Body of pancreas (tissue), 4 donors: Measurements from ENCODE around the gene SLC12A3.

Experiments used
- POLR2A ChIP-seq, 3 donors: fragments of 450-650 bp; IDR thresholded peaks; one replicate each; pipeline ENCODE4 v1.6.1; 2016; ENCODE audit warnings: antibody characterized with exemption in 3 of 3, mild to moderate bottlenecking in 2 of 3
- TF ChIP-seq, protein P1 (sequence below), 7 experiments: fragments of 450-650 bp in 4 of 7; fragments of 200-600 bp in 3 of 7; sonication (generic) in 3 of 7; IDR thresholded peaks; one replicate each; pipeline ENCODE4 v1.5.1; 2016 to 2019; ENCODE audit warnings: antibody characterized with exemption in 7 of 7

DNA sequence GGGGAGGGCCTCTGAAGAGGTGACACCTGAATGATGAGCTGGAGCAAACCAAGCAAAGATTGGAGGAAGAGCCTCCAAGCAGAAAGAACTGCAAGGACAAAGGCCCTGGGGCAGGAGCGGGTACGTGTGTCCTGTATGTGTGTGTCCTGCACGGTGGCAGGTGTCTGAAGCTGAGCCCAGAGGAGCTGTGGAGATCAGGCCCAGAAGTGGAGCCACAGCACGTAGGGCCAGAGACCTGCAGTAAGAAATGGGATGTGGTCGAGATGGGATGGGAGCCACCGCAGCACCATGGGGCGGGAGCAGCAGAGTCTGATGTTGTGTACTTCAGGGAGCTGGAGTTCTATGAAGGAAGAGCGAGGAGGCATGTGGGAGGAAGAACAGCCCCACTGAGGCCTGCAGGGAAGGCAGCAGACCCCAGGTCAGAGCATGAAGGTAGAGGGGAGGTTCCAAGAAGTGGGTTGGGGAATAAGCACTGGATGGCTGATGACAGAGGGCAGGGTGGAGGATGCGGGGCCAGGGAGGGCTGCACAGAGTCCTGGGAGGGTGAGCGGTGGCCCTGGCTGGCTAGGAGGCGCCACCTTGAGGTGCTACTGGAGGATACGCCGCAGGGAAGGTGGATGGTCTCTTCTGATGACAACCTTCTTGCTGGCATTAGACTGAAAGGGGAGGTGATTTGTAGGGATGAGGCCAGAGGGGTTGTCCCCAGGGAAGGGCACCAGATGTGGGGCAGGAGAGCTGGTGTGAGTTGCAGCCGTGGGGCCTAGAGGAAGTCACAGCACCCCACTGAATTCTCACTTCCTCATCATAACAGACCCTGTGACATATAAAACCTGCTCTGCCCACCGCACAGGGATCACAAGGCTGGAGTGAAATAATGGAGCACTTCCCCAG lies 86.1 kb downstream of the SLC12A3 start:
- TF ChIP-seq, protein P1, sequence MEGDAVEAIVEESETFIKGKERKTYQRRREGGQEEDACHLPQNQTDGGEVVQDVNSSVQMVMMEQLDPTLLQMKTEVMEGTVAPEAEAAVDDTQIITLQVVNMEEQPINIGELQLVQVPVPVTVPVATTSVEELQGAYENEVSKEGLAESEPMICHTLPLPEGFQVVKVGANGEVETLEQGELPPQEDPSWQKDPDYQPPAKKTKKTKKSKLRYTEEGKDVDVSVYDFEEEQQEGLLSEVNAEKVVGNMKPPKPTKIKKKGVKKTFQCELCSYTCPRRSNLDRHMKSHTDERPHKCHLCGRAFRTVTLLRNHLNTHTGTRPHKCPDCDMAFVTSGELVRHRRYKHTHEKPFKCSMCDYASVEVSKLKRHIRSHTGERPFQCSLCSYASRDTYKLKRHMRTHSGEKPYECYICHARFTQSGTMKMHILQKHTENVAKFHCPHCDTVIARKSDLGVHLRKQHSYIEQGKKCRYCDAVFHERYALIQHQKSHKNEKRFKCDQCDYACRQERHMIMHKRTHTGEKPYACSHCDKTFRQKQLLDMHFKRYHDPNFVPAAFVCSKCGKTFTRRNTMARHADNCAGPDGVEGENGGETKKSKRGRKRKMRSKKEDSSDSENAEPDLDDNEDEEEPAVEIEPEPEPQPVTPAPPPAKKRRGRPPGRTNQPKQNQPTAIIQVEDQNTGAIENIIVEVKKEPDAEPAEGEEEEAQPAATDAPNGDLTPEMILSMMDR (IDR thresholded peaks at IDR 0.05), result peak; percentile 44 to 92 (median 71)
- TF ChIP-seq POLR2A (IDR thresholded peaks at IDR 0.05), result peak in 1 of 3 donors; percentile 4
